Measurements from ENCODE around the gene KDSR.
A peak's percentile ranks its signal among the peaks of the same experiment; 100 is the strongest.

- TF ChIP-seq PRDM15 (CRISPR knock-in tag; IDR thresholded peaks at IDR 0.05) (peak; percentile 100), POLR2A (IDR thresholded peaks at IDR 0.05; ENCODE audit: insufficient read depth in 1 of 2, low read depth in 2 of 2, low read length in 2 of 2) (peak; percentile 92 to 97)
Observed at GRCh38 chr18:63367053-63367953, at the start of gene KDSR.

Measured in HepG2 (cell line).